Dedifferentiated amniotic fluid mesenchymal stem cell (primary cell): ENCODE data around the gene DUOXA1.

Source experiments
- DNase-seq: peaks from one replicate; pipeline ENCODE4 v3.0.0-alpha.2; 2016; ENCODE audit errors: extremely low spot score

The DUOXA1 gene, protein sequence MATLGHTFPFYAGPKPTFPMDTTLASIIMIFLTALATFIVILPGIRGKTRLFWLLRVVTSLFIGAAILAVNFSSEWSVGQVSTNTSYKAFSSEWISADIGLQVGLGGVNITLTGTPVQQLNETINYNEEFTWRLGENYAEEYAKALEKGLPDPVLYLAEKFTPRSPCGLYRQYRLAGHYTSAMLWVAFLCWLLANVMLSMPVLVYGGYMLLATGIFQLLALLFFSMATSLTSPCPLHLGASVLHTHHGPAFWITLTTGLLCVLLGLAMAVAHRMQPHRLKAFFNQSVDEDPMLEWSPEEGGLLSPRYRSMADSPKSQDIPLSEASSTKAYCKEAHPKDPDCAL

GRCh38 chr15:45129651-45130129, at the start of gene DUOXA1, which contains the start of gene DUOX1:
DUOXA1 (minus strand) TSS chr15:45129879; CDS start chr15:45123014, 6,865 bp downstream.
DUOX1 (plus strand) TSS chr15:45129994; CDS start chr15:45131967, 1,973 bp downstream.
- no peak for DNase-seq

GRCh38 chr15:45177285-45177684, 47.6 kb upstream of the DUOXA1 start:
- no peak for DNase-seq

DNA sequence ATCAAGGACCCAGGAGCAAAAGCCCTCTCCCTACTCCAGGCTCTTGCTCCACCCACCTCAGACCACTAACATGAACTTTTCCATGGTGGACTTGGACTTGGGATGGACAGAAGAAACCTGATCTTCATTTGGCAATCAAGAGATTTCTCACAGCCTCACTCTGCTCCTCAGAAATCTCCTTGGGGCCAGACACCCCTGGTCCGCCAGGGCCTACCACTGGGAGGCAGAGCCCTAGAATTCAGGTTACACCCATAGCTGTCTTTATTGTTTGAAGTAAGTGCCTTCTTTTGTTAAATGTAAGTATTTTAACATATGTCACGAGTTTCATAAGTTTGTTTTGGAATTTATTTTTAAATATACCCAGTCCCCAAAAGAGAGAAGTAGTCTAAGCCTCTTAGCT, 44.9 kb upstream of the DUOXA1 start:
- no peak for DNase-seq

- no peak for DNase-seq
These were observed 44.4 kb upstream of the DUOXA1 start for GRCh38 chr15:45174069-45174468.

- no peak for DNase-seq
These were observed 42.2 kb upstream of the DUOXA1 start for GRCh38 chr15:45171912-45172311.

GRCh38 chr15:45169608-45170480, 40.2 kb upstream of the DUOXA1 start:
- DNase-seq: no peak

GRCh38 chr15:45168751-45169551, 39.3 kb upstream of the DUOXA1 start:
- DNase-seq: no peak

DNA sequence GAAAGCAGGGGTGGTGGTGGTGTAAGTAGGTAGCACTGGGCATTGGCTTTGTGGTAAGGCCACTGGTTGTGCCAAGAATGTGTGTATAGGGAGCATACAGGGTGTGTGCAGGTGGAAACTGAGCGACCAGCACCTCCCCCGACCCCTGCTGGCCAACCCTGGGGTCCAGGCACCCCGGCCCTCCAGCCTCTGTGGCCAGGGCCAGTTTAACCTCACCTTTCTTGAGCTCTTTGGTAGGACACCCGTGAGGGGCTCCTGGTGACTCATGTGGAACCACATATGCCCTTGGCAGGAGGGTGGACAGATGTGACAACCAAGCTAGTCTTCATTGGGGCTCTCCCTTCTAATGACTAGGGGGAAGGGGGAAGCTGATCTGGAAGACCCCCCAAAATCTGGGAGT, 38.6 kb upstream of the DUOXA1 start:
- no peak for DNase-seq

DNA sequence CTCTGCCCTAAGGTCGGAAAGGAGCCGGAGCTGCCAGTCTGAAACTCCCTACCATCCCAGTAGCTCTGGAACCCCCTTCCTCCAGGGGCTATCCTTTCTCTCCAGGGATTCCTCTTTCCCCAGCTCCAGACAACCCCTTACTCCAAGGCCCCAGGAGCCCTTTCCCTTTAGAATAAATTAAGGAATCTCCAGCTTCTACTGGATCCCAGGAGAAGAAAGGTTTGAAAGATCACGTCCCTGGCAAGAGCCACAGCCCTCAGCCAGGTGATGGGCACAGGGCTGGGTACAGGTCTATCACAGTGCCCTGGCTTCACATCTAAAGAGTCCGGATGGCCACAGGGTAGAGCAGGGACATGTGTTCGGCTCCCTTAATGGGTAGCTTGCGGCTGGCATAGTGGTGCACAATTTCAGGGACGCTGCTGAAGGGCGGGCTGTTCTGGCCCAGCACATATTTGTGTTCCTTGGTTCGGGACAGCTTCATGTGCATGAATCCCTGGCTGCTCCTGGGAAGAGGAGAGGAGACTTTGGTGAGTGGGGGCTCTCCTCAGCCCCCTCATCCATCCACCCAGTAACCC, 38.0 kb upstream of the DUOXA1 start:
- DNase-seq: no peak

- DNase-seq: peak; percentile 77
These were observed 37.4 kb upstream of the DUOXA1 start for GRCh38 chr15:45166834-45167630.

DNA sequence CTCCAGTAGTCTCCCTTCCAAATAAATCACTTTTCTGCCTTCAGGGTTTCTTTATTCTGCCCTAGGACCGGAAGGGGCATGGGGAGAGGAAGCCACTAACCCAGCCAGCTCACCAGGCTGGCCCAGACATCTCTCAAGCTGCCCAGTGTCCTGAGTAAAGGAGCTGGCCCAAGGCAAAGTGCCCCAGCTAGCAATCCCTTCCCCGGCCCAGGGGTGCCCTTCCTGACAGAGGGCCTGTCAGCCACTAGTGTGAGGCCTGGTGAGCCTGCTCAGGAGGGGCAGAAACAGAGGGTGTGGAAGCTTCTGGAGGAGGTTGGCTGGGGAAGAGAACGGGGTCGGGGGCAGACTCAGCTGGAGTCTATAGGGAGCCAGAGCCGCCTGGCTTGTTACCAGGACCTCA, 35.9 kb upstream of the DUOXA1 start:
- no peak for DNase-seq

DNA sequence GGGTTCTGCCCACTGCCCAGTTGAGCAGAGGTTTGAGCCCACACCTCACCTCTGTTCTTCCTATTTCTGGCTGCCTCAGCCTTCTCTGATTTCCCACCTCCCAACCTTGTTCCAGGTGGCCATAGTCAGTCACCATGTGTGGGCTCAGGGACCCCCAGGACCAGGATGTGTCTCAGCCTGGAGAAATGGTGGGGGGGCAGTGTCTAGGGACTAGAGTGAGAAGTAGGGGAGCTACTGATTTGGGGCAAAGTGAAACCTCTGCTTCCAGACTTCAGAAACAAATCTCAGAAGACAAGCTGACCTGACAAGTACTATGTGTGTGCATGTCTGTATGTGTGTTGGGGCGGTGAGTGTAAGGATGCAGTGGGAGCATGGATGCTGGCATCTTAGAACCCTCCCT, 35.2 kb upstream of the DUOXA1 start:
- DNase-seq: no peak

- no peak for DNase-seq
These were observed 33.8 kb upstream of the DUOXA1 start for GRCh38 chr15:45163508-45163856.

DNA sequence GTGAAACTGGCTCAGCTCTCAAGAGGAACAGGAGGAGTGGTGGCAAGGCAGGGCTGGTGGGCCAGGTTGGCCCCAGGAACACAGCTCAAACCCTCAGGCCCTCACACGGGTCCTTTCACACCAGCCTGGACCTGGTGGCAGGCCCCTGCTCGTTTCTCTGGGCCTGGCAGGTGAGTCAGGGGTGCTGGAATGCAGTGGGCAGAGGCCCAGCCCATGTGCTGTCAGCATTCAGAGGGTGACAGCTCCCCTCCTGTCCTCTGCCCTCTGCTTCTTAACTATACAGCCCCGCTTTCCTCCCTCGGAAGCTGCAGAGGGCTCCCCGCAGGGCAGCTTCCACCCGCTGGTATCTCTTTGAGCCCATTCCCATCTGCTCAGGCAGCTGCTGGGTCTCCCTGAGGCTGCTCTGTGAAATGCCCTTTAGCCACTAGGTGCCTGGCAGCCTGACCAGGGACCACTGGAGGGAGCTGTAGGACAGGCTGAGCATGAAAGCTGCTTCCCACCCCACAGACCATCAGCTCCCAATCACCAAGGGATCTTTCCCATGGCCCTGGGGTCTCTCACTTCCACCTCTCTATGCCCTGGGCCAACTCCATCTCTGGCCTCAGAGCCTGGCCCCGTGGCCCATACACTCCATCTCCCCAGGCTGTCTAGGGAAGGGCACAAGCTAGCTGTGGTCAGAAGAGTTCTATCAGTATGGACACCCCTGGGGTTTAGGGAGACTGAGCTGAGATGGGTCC, 33.3 kb upstream of the DUOXA1 start:
- peak; percentile 71 for DNase-seq

- no peak for DNase-seq
These were observed 32.0 kb upstream of the DUOXA1 start for GRCh38 chr15:45161666-45162065.

GRCh38 chr15:45157974-45158373, 28.3 kb upstream of the DUOXA1 start:
- DNase-seq: peak; percentile 74

- DNase-seq: no peak
These were observed 27.2 kb upstream of the DUOXA1 start for GRCh38 chr15:45156744-45157455.

- no peak for DNase-seq
These were observed 26.1 kb upstream of the DUOXA1 start for GRCh38 chr15:45155739-45156138.
